Suprapubic skin (tissue), 4 donors: Measurements from ENCODE around the gene WWOX.

Experiments used
- CTCF ChIP-seq, 2 donors: fragments of 200-600 bp in 1 of 2; fragments of 450-650 bp in 1 of 2; sonication (generic) in 1 of 2; IDR thresholded peaks; one replicate each; pipeline ENCODE4 v1.5.1; 2016 to 2019; ENCODE audit warnings: antibody characterized with exemption in 2 of 2, mild to moderate bottlenecking in 1 of 2, moderate library complexity in 1 of 2
- POLR2A ChIP-seq, 2 donors: fragments of 450-650 bp; IDR thresholded peaks; one replicate each; pipeline ENCODE4 v1.6.1; 2017; ENCODE audit warnings: antibody characterized with exemption in 2 of 2, mild to moderate bottlenecking in 2 of 2, moderate library complexity in 2 of 2
- POLR2AphosphoS5 ChIP-seq, 3 donors: sonication (generic); formaldehyde crosslinking; IDR thresholded peaks; one replicate each; pipeline ENCODE4 v1.6.1; 2017; ENCODE audit warnings: antibody characterized with exemption in 3 of 3

- no peak for TF ChIP-seq CTCF (IDR thresholded peaks at IDR 0.05)
- TF ChIP-seq POLR2A (IDR thresholded peaks at IDR 0.05) = no peak
- TF ChIP-seq POLR2AphosphoS5 (IDR thresholded peaks at IDR 0.05) = no peak
Observed at GRCh38 chr16:78659216-78659615, 559.8 kb downstream of the WWOX start.
